Neural progenitor cell (in vitro differentiated cells): ENCODE data around the gene TMEM200B. TPM values are rescaled to one million over a fixed set of nuclear protein-coding genes. Genes with fewer than 3 reads are reported as not detected.

Experiments
- DNase-seq: peaks from one replicate; pipeline ENCODE4 v3.0.0-alpha.2; 2016; ENCODE audit warnings: low spot score
- H2AFZ ChIP-seq: fragments of 200-600 bp; sonication (generic); replicated peaks from 2 replicates; pipeline ENCODE4 v1.6.1; 2016; ENCODE audit warnings: antibody characterized with exemption
- H3F3A ChIP-seq: fragments of 200-600 bp; sonication (generic); 2 replicates; pipeline ENCODE4 v1.6.1; 2016; ENCODE audit warnings: antibody characterized with exemption, low read depth
- H3K27ac ChIP-seq: fragments of 200-600 bp; sonication (generic); 2 replicates; pipeline ENCODE4 v1.5.1; 2016; ENCODE audit warnings: mild to moderate bottlenecking
- H3K27me3 ChIP-seq: fragments of 200-600 bp; sonication (generic); 2 replicates; pipeline ENCODE4 v1.6.1; 2016; ENCODE audit warnings: mild to moderate bottlenecking, moderate library complexity
- H3K36me3 ChIP-seq: fragments of 200-600 bp; sonication (generic); 2 replicates; pipeline ENCODE4 v1.5.1; 2016
- H3K4me1 ChIP-seq: fragments of 200-600 bp; sonication (generic); 2 replicates; pipeline ENCODE4 v1.6.1; 2016; ENCODE audit warnings: mixed run types
- H3K4me2 ChIP-seq: fragments of 200-600 bp; sonication (generic); 2 replicates; pipeline ENCODE4 v1.6.1; 2016
- H3K4me3 ChIP-seq: fragments of 200-600 bp; sonication (generic); 2 replicates; pipeline ENCODE4 v1.5.1; 2016
- H3K79me2 ChIP-seq: fragments of 200-600 bp; sonication (generic); 2 replicates; pipeline ENCODE4 v1.6.1; 2016; ENCODE audit warnings: low read depth
- H3K9ac ChIP-seq: fragments of 200-600 bp; sonication (generic); 2 replicates; pipeline ENCODE4 v1.6.1; 2016
- H3K9me3 ChIP-seq: fragments of 200-600 bp; sonication (generic); 2 replicates; pipeline ENCODE4 v1.5.1; 2016; ENCODE audit warnings: low read depth
- H4K20me1 ChIP-seq: fragments of 200-600 bp; sonication (generic); 2 replicates; pipeline ENCODE4 v1.6.1; 2016; ENCODE audit warnings: low read depth
- H3K27ac Mint-ChIP-seq: 3 replicates; pipeline ENCODE4 v1.8.0; 2021; ENCODE audit warnings: mixed read lengths
- H3K27me3 Mint-ChIP-seq: 2 replicates; pipeline ENCODE4 v1.8.0; 2022; ENCODE audit warnings: low read depth, mild to moderate bottlenecking, inconsistent platforms, moderate library complexity, mixed read lengths; ENCODE audit not compliant: insufficient read depth
- H3K36me3 Mint-ChIP-seq: 3 replicates; pipeline ENCODE4 v1.8.0; 2021; ENCODE audit warnings: mixed read lengths
- H3K4me1 Mint-ChIP-seq: 3 replicates; pipeline ENCODE4 v1.8.0; 2021; ENCODE audit warnings: mixed read lengths
- H3K4me3 Mint-ChIP-seq: 3 replicates; pipeline ENCODE4 v1.8.0; 2021; ENCODE audit warnings: mild to moderate bottlenecking, moderate library complexity, mixed read lengths
- H3K9me3 Mint-ChIP-seq: 3 replicates; pipeline ENCODE4 v1.8.0; 2020; ENCODE audit warnings: mixed read lengths
- CTCF ChIP-seq: fragments of 200-600 bp; sonication (generic); IDR thresholded peaks from 2 replicates; pipeline ENCODE4 v1.5.1; 2017; ENCODE audit warnings: antibody characterized with exemption, mild to moderate bottlenecking
- EZH2 ChIP-seq: fragments of 200-600 bp; sonication (generic); IDR thresholded peaks from 2 replicates; pipeline ENCODE4 v1.6.1; 2017; ENCODE audit warnings: antibody characterized with exemption, mild to moderate bottlenecking, moderate library complexity
- EZH2phosphoT487 ChIP-seq: fragments of 200-600 bp; sonication (generic); IDR thresholded peaks from 2 replicates; pipeline ENCODE4 v1.6.1; 2017; ENCODE audit warnings: antibody characterized with exemption
- total RNA-seq: library from RNA; depleted of rRNA; stranded (reverse); fragments of >200 nt; gene quantifications from 2 replicates; pipeline ENCODE4 v1.2.3, GENCODE V29; 2015; ENCODE audit warnings: low replicate concordance

Gene TMEM200B
- total RNA-seq, 1 donor from 2014 or later = 0.56 TPM

- no peak overlapping the region for H3K4me3 Mint-ChIP-seq
- Histone ChIP-seq H3K27ac (peak overlapping the region; percentile 34), H3K4me2 (no peak overlapping the region), H3K79me2 (peaks cover 100% of the 10 kb centered on the region), H3K4me1 (peaks cover 35% of the 10 kb centered on the region), H2AFZ (no peak overlapping the region), H3K36me3 (peaks cover 7% of the 10 kb centered on the region), H3K9ac (no peak overlapping the region), H3F3A (peaks cover 58% of the 10 kb centered on the region), H3K27me3 (no peaks in the 10 kb centered on the region), H3K4me3 (no peak overlapping the region), H4K20me1 (peaks cover 100% of the 10 kb centered on the region), H3K9me3 (no peaks in the 10 kb centered on the region)
- no peak for TF ChIP-seq CTCF
- TF ChIP-seq EZH2phosphoT487 = no peak
- no peak for TF ChIP-seq EZH2
- peaks cover 29% of the 10 kb centered on the region for H3K36me3 Mint-ChIP-seq
- H3K9me3 Mint-ChIP-seq = no peaks in the 10 kb centered on the region
- peaks cover 57% of the 10 kb centered on the region for H3K4me1 Mint-ChIP-seq
- no peak for DNase-seq
- H3K27ac Mint-ChIP-seq = no peak overlapping the region
- no peaks in the 10 kb centered on the region for H3K27me3 Mint-ChIP-seq
Measured at GRCh38 chr1:29166291-29166878, 42.7 kb upstream of the TMEM200B start.

- no peaks in the 10 kb centered on the region for H3K27me3 Mint-ChIP-seq
Measured at GRCh38 chr1:29164588-29164987, 40.9 kb upstream of the TMEM200B start.

GRCh38 chr1:29162476-29163138, 38.9 kb upstream of the TMEM200B start:
- no peak overlapping the region for H3K27ac ChIP-seq
- H3K9me3 Mint-ChIP-seq = no peaks in the 10 kb centered on the region

More at GRCh38 chr1:29164588-29164987, 40.9 kb upstream of the TMEM200B start:
- H4K20me1 ChIP-seq = peaks cover 98% of the 10 kb centered on the region
- Mint-ChIP-seq H3K27ac (peak overlapping the region; percentile 70), H3K36me3 (peaks cover 27% of the 10 kb centered on the region), H3K9me3 (no peaks in the 10 kb centered on the region), H3K4me1 (peaks cover 53% of the 10 kb centered on the region), H3K4me3 (peak overlapping the region; percentile 13)
- peak overlapping the region; percentile 72 for H3K27ac ChIP-seq
- TF ChIP-seq EZH2phosphoT487 = no peak
- TF ChIP-seq EZH2 = no peak
- TF ChIP-seq CTCF = no peak
- DNase-seq = no peak
- no peak overlapping the region for H3K4me3 ChIP-seq
- peaks cover 55% of the 10 kb centered on the region for H3F3A ChIP-seq
- peak overlapping the region; percentile 27 for H3K4me2 ChIP-seq
- H3K4me1 ChIP-seq = peaks cover 33% of the 10 kb centered on the region
- peaks cover 100% of the 10 kb centered on the region for H3K79me2 ChIP-seq
- H2AFZ ChIP-seq = no peak overlapping the region
- H3K27me3 ChIP-seq = no peaks in the 10 kb centered on the region
- peaks cover 22% of the 10 kb centered on the region for H3K36me3 ChIP-seq
- no peaks in the 10 kb centered on the region for H3K9me3 ChIP-seq
- H3K9ac ChIP-seq = no peak overlapping the region

More at GRCh38 chr1:29162476-29163138, 38.9 kb upstream of the TMEM200B start:
- no peak overlapping the region for H3K4me3 Mint-ChIP-seq
- no peaks in the 10 kb centered on the region for H3K27me3 ChIP-seq
- peaks cover 24% of the 10 kb centered on the region for H3K36me3 Mint-ChIP-seq
- H3K9me3 ChIP-seq = no peaks in the 10 kb centered on the region
- peaks cover 97% of the 10 kb centered on the region for H3K79me2 ChIP-seq
- H3K9ac ChIP-seq = no peak overlapping the region
- H3K27me3 Mint-ChIP-seq = peaks cover 3% of the 10 kb centered on the region
- peaks cover 45% of the 10 kb centered on the region for H3F3A ChIP-seq
- H3K4me1 Mint-ChIP-seq = peaks cover 55% of the 10 kb centered on the region
- no peak for DNase-seq
- H3K4me2 ChIP-seq = no peak overlapping the region
- peaks cover 33% of the 10 kb centered on the region for H3K4me1 ChIP-seq
- TF ChIP-seq CTCF = no peak
- no peak for TF ChIP-seq EZH2phosphoT487
- no peak for TF ChIP-seq EZH2
- peaks cover 28% of the 10 kb centered on the region for H3K36me3 ChIP-seq
- H3K27ac Mint-ChIP-seq = no peak overlapping the region
- H2AFZ ChIP-seq = no peak overlapping the region
- H4K20me1 ChIP-seq = peaks cover 79% of the 10 kb centered on the region
- H3K4me3 ChIP-seq = no peak overlapping the region
